ENCODE data around the gene KRTAP10-7. TPM values are rescaled to one million over a fixed set of nuclear protein-coding genes. Genes with fewer than 3 reads are reported as not detected.
A peak's percentile ranks its signal among the peaks of the same experiment; 100 is the strongest.
"Not testable (repeated sequence)": the region's sequence is repeated elsewhere in the genome, so short reads cannot be mapped to it uniquely, and the experiment has no call there.

The KRTAP10-7 gene
- total RNA-seq, 4 donors from 2014 or later, result not detected

GRCh38 chr21:44579833-44580144 lies 20.6 kb upstream of the KRTAP10-7 start:
- DNase-seq, result no peak
- no peak for TF ChIP-seq POLR2A (IDR thresholded peaks at IDR 0.05)
- TF ChIP-seq CTCF (IDR thresholded peaks at IDR 0.05), result no peak
- Histone ChIP-seq H3K36me3 (no peaks in the 10 kb centered on the region), H3K4me3 (no peak overlapping the region), H3K4me1 (no peaks in the 10 kb centered on the region), H3K9me3 (no peaks in the 10 kb centered on the region), H3K27me3 (no peaks in the 10 kb centered on the region), H3K27ac (no peak overlapping the region)

GRCh38 chr21:44580231-44580821 lies 20.1 kb upstream of the KRTAP10-7 start, which contains the start of gene KRTAP10-5:
Gene KRTAP10-5, minus strand, starts transcription at chr21:44580604. Its CDS starts 26 bp downstream, at chr21:44580578.
- not testable (repeated sequence) for H3K27me3 ChIP-seq, H3K4me3 ChIP-seq, H3K4me1 ChIP-seq, H3K27ac ChIP-seq, H3K36me3 ChIP-seq, H3K9me3 ChIP-seq
- peak in 1 of 3 donors; percentile 27 for DNase-seq

GRCh38 chr21:44581158-44581557 lies 19.2 kb upstream of the KRTAP10-7 start:
- Histone ChIP-seq H3K4me1 (no peaks in the 10 kb centered on the region), H3K27ac (no peak overlapping the region), H3K36me3 (no peaks in the 10 kb centered on the region), H3K9me3 (no peaks in the 10 kb centered on the region), H3K27me3 (no peaks in the 10 kb centered on the region), H3K4me3 (no peak overlapping the region)
- TF ChIP-seq POLR2A (IDR thresholded peaks at IDR 0.05), result no peak
- no peak for TF ChIP-seq CTCF (IDR thresholded peaks at IDR 0.05)
- DNase-seq, result no peak

DNA sequence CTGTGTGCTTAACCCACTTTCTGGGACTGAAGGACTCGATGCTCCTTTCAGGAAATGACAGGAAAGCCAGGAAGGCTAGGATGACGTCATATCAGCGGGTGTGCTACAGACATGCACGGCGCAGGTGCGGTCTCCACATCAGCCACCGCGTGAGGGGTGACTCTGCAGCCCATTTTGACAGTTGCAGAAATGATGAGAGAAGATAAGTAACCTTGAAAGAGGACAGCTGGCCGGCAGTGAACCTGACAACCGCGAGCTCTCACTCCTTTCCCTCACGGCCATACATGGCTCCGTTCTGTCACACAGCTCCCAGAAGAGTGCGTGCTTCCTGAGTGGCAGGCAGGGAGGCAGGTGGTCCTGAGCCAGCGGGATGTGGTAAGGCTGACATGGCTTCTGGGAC lies 18.3 kb upstream of the KRTAP10-7 start:
- Histone ChIP-seq H3K27me3 (no peaks in the 10 kb centered on the region), H3K27ac (no peak overlapping the region)

GRCh38 chr21:44583089-44583799 lies 17.2 kb upstream of the KRTAP10-7 start:
- Histone ChIP-seq H3K4me3 (no peak overlapping the region), H3K36me3 (no peaks in the 10 kb centered on the region), H3K9me3 (no peaks in the 10 kb centered on the region), H3K27ac (no peak overlapping the region), H3K4me1 (no peaks in the 10 kb centered on the region), H3K27me3 (no peaks in the 10 kb centered on the region)
- TF ChIP-seq CTCF (IDR thresholded peaks at IDR 0.05) (no peak), POLR2A (IDR thresholded peaks at IDR 0.05) (no peak)
- peak in 1 of 3 donors; percentile 11 for DNase-seq

More for the DNA sequence above, 18.3 kb upstream of the KRTAP10-7 start:
- DNase-seq, result peak in 1 of 3 donors; percentile 15
- Histone ChIP-seq H3K9me3 (no peaks in the 10 kb centered on the region), H3K36me3 (no peaks in the 10 kb centered on the region), H3K4me1 (no peaks in the 10 kb centered on the region), H3K4me3 (no peak overlapping the region)
- TF ChIP-seq POLR2A (IDR thresholded peaks at IDR 0.05) (no peak), CTCF (IDR thresholded peaks at IDR 0.05) (no peak)

DNA sequence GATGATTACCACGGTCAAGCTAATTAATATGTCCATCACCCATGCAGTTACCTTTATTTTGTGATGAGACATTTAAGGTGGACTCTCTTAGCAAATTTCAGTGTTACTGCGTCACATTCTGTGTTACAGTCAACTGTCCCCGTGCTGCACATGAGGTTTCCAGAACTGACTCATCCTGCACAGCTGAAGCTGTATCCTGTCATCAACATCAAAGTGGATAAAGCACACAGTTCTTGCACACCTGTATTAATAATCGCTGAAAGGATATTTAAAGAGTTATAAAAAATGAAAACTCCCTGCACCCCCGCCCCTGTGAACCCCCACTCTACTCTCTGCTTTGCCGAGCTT lies 16.6 kb upstream of the KRTAP10-7 start:
- TF ChIP-seq POLR2A (IDR thresholded peaks at IDR 0.05) (no peak), CTCF (IDR thresholded peaks at IDR 0.05) (no peak)
- Histone ChIP-seq H3K4me3 (no peak overlapping the region), H3K4me1 (no peaks in the 10 kb centered on the region), H3K9me3 (no peaks in the 10 kb centered on the region), H3K27ac (no peak overlapping the region), H3K27me3 (no peaks in the 10 kb centered on the region), H3K36me3 (no peaks in the 10 kb centered on the region)
- DNase-seq, result peak in 1 of 3 donors; percentile 15
